Liver (tissue), 9 donors: ENCODE data around the gene SPECC1L. TPM values are rescaled to one million over a fixed set of nuclear protein-coding genes. Genes with fewer than 3 reads are reported as not detected.

ENCODE experiments used
- DNase-seq: peaks from one replicate; pipeline ENCODE4 v3.0.0-alpha.2; 2017; ENCODE audit warnings: low spot score
- H3K27ac ChIP-seq, 2 donors: one replicate each; pipeline ENCODE4 v1.7.0; 2013; ENCODE audit warnings: inconsistent platforms in 2 of 2, low read length in 2 of 2, control low read depth in 1 of 2, low read depth in 1 of 2, mild to moderate bottlenecking in 1 of 2
- H3K27me3 ChIP-seq, 4 donors: one replicate each; pipeline versions ENCODE4 v1.6.1 to v1.7.0; 2013; ENCODE audit warnings: low read length in 3 of 4, inconsistent platforms in 1 of 4, mild to moderate bottlenecking in 1 of 4, moderate library complexity in 1 of 4; ENCODE audit not compliant: control insufficient read depth in 4 of 4, insufficient read depth in 4 of 4
- H3K36me3 ChIP-seq, 4 donors: one replicate each; pipeline versions ENCODE4 v1.6.1 to v1.7.0; 2013; ENCODE audit warnings: low read length in 3 of 4, mild to moderate bottlenecking in 3 of 4, low read depth in 1 of 4, moderate library complexity in 1 of 4; ENCODE audit not compliant: control insufficient read depth in 4 of 4, insufficient read depth in 3 of 4
- H3K4me1 ChIP-seq, 4 donors: one replicate each; pipeline versions ENCODE4 v1.6.1 to v1.7.0; 2013; ENCODE audit warnings: low read length in 3 of 4, mild to moderate bottlenecking in 3 of 4, moderate library complexity in 1 of 4; ENCODE audit not compliant: control insufficient read depth in 4 of 4, insufficient read depth in 4 of 4
- H3K4me3 ChIP-seq, 3 donors: one replicate each; pipeline versions ENCODE4 v1.6.1 to v1.7.0; 2013; ENCODE audit warnings: low read length in 3 of 3, control low read depth in 1 of 3, low read depth in 1 of 3, mild to moderate bottlenecking in 1 of 3
- H3K9ac ChIP-seq, 2 donors: one replicate each; pipeline ENCODE4 v1.7.0; 2013; ENCODE audit warnings: low read length in 2 of 2, mild to moderate bottlenecking in 2 of 2, moderate library complexity in 2 of 2, control low read depth in 1 of 2, low read depth in 1 of 2
- H3K9me3 ChIP-seq, 4 donors: one replicate each; pipeline versions ENCODE4 v1.6.1 to v1.7.0; 2013; ENCODE audit warnings: low read length in 3 of 4; ENCODE audit not compliant: control insufficient read depth in 4 of 4
- ATF3 ChIP-seq: IDR thresholded peaks from 2 replicates; pipeline ENCODE4 v1.6.1; 2016; ENCODE audit warnings: antibody characterized with exemption
- EGR1 ChIP-seq, 2 donors: IDR thresholded peaks; 2 replicates each; pipeline ENCODE4 v1.6.1; 2016 to 2018; ENCODE audit warnings: antibody characterized with exemption in 2 of 2, low read depth in 2 of 2
- FOXA1 ChIP-seq: IDR thresholded peaks from 2 replicates; pipeline ENCODE4 v1.6.1; 2016; ENCODE audit warnings: antibody characterized with exemption
- FOXA2 ChIP-seq: IDR thresholded peaks from 2 replicates; pipeline ENCODE4 v1.6.1; 2016; ENCODE audit warnings: antibody characterized with exemption
- GABPA ChIP-seq, 2 donors: IDR thresholded peaks in 1 of 2; conservative IDR thresholded peaks in 1 of 2; 2 replicates each; pipeline ENCODE4 v1.6.1; 2016; ENCODE audit warnings: antibody characterized with exemption in 2 of 2, mild to moderate bottlenecking in 1 of 2, moderate library complexity in 1 of 2
- HNF4A ChIP-seq, 2 donors: conservative IDR thresholded peaks; 2 replicates each; pipeline ENCODE4 v1.6.1; 2016; ENCODE audit warnings: antibody characterized with exemption in 2 of 2, mild to moderate bottlenecking in 2 of 2
- HNF4G ChIP-seq: IDR thresholded peaks from 2 replicates; pipeline ENCODE4 v1.6.1; 2016; ENCODE audit warnings: antibody characterized with exemption
- JUND ChIP-seq, 2 donors: IDR thresholded peaks; 2 replicates each; pipeline ENCODE4 v1.6.1; 2016; ENCODE audit warnings: antibody characterized with exemption in 2 of 2
- MAX ChIP-seq: IDR thresholded peaks from 2 replicates; pipeline ENCODE4 v1.6.1; 2016; ENCODE audit warnings: antibody characterized with exemption
- NR2F2 ChIP-seq: IDR thresholded peaks from 2 replicates; pipeline ENCODE4 v1.6.1; 2016; ENCODE audit warnings: antibody characterized with exemption
- RAD21 ChIP-seq, 2 donors: IDR thresholded peaks; 2 replicates each; pipeline ENCODE4 v1.6.1; 2016; ENCODE audit warnings: antibody characterized with exemption in 2 of 2, mild to moderate bottlenecking in 2 of 2
- RXRA ChIP-seq, 2 donors: IDR thresholded peaks; 2 replicates each; pipeline ENCODE4 v1.6.1; 2017 to 2018; ENCODE audit warnings: antibody characterized with exemption in 2 of 2, mild to moderate bottlenecking in 1 of 2
- SP1 ChIP-seq: IDR thresholded peaks from 2 replicates; pipeline ENCODE4 v1.6.1; 2018; ENCODE audit warnings: antibody characterized with exemption, mild to moderate bottlenecking
- TAF1 ChIP-seq: conservative IDR thresholded peaks from 2 replicates; pipeline ENCODE4 v1.6.1; 2016; ENCODE audit warnings: antibody characterized with exemption, mild to moderate bottlenecking
- YY1 ChIP-seq: IDR thresholded peaks from 2 replicates; pipeline ENCODE4 v1.6.1; 2016; ENCODE audit warnings: antibody characterized with exemption, mild to moderate bottlenecking
- WGBS: extraction: QIAGEN DNeasy Blood & Tissue Kit; methylation state at CpG from one replicate; pipeline ENCODE4 v1.1.7; 2013; 5-methylcytosine and 5-hydroxymethylcytosine counted together
- polyA plus RNA-seq, 2 donors: library from polyadenylated mRNA; stranded (reverse) in 1 of 2; unstranded in 1 of 2; fragments of 200-250 nt in 1 of 2; fragments of >200 nt in 1 of 2; fragmentation: Nextera tagmentation in 1 of 2; extraction: Ambion mirVana in 1 of 2; gene quantifications; one replicate each; pipeline versions ENCODE4 v1.2.1 to v1.2.3, GENCODE V29; 2013 to 2015
- total RNA-seq, 2 donors: library from RNA; depleted of rRNA; stranded (reverse); fragments of >200 nt; gene quantifications; one replicate each; pipeline ENCODE4 v1.2.3, GENCODE V29; 2014
- TF ChIP-seq, protein P1 (sequence below): fragments of 150-350 bp; IDR thresholded peaks from 2 replicates; pipeline ENCODE4 v1.5.1; 2017; ENCODE audit warnings: improper control_type of control experiment, low read depth, low read length; ENCODE audit not compliant: missing input control
- TF ChIP-seq, protein P2 (sequence below): IDR thresholded peaks from 2 replicates; pipeline ENCODE4 v1.6.1; 2016; ENCODE audit warnings: antibody characterized with exemption
- TF ChIP-seq, protein P3 (sequence below): IDR thresholded peaks from 2 replicates; pipeline ENCODE4 v1.6.1; 2016; ENCODE audit warnings: antibody characterized with exemption, mild to moderate bottlenecking
- donor health status: healthy.
- donor health status: healthy.
- donor health status: healthy.
- donor health status: healthy.
- donor health status: healthy.

SPECC1L gene
- total and polyA plus RNA-seq, 4 donors: 5.4 to 22.3 (median 12.3) TPM

DNA sequence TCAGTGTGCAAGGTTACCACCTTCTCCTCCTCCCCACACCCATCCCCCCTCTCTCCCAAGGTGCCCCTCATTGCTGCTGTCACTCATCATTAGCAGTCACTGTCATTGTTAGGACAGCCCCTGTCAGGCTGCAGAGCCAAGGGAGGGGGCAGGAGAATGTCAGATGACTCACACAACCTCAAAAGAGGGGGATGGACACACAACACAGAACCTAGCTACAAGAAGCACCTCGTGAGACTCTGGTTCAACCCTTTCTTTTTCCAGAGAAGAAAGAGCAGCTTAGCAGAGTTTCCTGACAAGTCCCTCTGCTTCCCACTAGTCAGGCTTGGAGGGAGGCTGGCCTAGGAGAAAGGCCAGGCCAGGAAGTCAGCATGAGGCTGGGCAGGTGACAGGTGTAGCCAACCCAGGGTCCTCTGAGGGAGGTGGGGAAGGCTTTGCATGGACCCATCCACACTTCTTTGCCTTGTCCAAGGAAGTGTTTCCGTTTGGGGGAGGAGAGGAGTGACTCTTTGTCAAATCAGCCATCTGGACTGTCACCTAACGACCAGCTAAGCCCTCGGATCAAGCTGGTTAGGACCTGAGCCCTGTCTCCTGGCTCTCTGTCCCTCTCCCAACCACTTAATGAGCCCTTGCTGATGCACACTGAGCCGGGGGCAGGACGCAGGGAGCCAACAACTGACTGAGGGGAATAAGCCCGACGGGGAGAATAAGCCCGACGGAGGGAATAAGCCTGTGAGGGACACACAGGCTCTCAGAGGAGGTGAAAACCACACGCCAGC lies 175.0 kb downstream of the SPECC1L start:
- DNase-seq: no peak
- WGBS: 82% methylated on average over 11 of the region's 11 CpGs
- Histone ChIP-seq H3K36me3 (peaks cover 0 to 18% (median 14%) of the 10 kb centered on the region in 4 donors), H3K9ac (no peak overlapping the region), H3K4me1 (peaks cover 0 to 5% (median 2%) of the 10 kb centered on the region in 4 donors), H3K27ac (no peak overlapping the region), H3K27me3 (no peaks in the 10 kb centered on the region), H3K9me3 (no peaks in the 10 kb centered on the region), H3K4me3 (no peak overlapping the region)
- TF ChIP-seq HNF4G: no peak
- TF ChIP-seq JUND (IDR thresholded peaks at IDR 0.05): no peak
- TF ChIP-seq, protein P1, sequence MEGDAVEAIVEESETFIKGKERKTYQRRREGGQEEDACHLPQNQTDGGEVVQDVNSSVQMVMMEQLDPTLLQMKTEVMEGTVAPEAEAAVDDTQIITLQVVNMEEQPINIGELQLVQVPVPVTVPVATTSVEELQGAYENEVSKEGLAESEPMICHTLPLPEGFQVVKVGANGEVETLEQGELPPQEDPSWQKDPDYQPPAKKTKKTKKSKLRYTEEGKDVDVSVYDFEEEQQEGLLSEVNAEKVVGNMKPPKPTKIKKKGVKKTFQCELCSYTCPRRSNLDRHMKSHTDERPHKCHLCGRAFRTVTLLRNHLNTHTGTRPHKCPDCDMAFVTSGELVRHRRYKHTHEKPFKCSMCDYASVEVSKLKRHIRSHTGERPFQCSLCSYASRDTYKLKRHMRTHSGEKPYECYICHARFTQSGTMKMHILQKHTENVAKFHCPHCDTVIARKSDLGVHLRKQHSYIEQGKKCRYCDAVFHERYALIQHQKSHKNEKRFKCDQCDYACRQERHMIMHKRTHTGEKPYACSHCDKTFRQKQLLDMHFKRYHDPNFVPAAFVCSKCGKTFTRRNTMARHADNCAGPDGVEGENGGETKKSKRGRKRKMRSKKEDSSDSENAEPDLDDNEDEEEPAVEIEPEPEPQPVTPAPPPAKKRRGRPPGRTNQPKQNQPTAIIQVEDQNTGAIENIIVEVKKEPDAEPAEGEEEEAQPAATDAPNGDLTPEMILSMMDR: no peak
- no peak for TF ChIP-seq GABPA (IDR thresholded peaks at IDR 0.05 in 1 of 2, conservative IDR thresholded peaks at IDR 0.05 in 1 of 2)
- TF ChIP-seq, protein P2, sequence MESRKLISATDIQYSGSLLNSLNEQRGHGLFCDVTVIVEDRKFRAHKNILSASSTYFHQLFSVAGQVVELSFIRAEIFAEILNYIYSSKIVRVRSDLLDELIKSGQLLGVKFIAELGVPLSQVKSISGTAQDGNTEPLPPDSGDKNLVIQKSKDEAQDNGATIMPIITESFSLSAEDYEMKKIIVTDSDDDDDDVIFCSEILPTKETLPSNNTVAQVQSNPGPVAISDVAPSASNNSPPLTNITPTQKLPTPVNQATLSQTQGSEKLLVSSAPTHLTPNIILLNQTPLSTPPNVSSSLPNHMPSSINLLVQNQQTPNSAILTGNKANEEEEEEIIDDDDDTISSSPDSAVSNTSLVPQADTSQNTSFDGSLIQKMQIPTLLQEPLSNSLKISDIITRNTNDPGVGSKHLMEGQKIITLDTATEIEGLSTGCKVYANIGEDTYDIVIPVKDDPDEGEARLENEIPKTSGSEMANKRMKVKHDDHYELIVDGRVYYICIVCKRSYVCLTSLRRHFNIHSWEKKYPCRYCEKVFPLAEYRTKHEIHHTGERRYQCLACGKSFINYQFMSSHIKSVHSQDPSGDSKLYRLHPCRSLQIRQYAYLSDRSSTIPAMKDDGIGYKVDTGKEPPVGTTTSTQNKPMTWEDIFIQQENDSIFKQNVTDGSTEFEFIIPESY: no peak
- no peak for TF ChIP-seq NR2F2
- TF ChIP-seq FOXA2: no peak
- no peak for TF ChIP-seq RXRA (IDR thresholded peaks at IDR 0.05)
- no peak for TF ChIP-seq HNF4A (conservative IDR thresholded peaks at IDR 0.05)

- WGBS: 92% methylated on average over 3 of the region's 3 CpGs
- H3K36me3 ChIP-seq: peaks cover 0 to 12% (median 12%) of the 10 kb centered on the region in 4 donors
- peaks cover 0 to 5% (median 2%) of the 10 kb centered on the region in 4 donors for H3K4me1 ChIP-seq
- no peak for DNase-seq
- no peaks in the 10 kb centered on the region for H3K27me3 ChIP-seq
- no peak overlapping the region for H3K27ac ChIP-seq
- H3K9me3 ChIP-seq: no peaks in the 10 kb centered on the region
- TF ChIP-seq GABPA (IDR thresholded peaks at IDR 0.05 in 1 of 2, conservative IDR thresholded peaks at IDR 0.05 in 1 of 2) (no peak), SP1 (no peak), HNF4A (conservative IDR thresholded peaks at IDR 0.05) (no peak), RXRA (IDR thresholded peaks at IDR 0.05) (no peak), TAF1 (no peak), MAX (no peak), YY1 (no peak), EGR1 (IDR thresholded peaks at IDR 0.05; ENCODE audit: low read depth in 2 of 2) (no peak), RAD21 (IDR thresholded peaks at IDR 0.05) (no peak), HNF4G (no peak), FOXA1 (no peak), FOXA2 (no peak), ATF3 (no peak), NR2F2 (no peak), JUND (IDR thresholded peaks at IDR 0.05) (no peak)
- TF ChIP-seq, protein P3, sequence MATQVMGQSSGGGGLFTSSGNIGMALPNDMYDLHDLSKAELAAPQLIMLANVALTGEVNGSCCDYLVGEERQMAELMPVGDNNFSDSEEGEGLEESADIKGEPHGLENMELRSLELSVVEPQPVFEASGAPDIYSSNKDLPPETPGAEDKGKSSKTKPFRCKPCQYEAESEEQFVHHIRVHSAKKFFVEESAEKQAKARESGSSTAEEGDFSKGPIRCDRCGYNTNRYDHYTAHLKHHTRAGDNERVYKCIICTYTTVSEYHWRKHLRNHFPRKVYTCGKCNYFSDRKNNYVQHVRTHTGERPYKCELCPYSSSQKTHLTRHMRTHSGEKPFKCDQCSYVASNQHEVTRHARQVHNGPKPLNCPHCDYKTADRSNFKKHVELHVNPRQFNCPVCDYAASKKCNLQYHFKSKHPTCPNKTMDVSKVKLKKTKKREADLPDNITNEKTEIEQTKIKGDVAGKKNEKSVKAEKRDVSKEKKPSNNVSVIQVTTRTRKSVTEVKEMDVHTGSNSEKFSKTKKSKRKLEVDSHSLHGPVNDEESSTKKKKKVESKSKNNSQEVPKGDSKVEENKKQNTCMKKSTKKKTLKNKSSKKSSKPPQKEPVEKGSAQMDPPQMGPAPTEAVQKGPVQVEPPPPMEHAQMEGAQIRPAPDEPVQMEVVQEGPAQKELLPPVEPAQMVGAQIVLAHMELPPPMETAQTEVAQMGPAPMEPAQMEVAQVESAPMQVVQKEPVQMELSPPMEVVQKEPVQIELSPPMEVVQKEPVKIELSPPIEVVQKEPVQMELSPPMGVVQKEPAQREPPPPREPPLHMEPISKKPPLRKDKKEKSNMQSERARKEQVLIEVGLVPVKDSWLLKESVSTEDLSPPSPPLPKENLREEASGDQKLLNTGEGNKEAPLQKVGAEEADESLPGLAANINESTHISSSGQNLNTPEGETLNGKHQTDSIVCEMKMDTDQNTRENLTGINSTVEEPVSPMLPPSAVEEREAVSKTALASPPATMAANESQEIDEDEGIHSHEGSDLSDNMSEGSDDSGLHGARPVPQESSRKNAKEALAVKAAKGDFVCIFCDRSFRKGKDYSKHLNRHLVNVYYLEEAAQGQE: no peak
- TF ChIP-seq, protein P2: no peak
- TF ChIP-seq, protein P1: no peak
- no peak overlapping the region for H3K9ac ChIP-seq
- no peak overlapping the region for H3K4me3 ChIP-seq
Observed at GRCh38 chr22:24446260-24446611, 175.6 kb downstream of the SPECC1L start.
